Immature natural killer cell (primary cell): ENCODE measurements around the gene TEX29. TPM values are rescaled to one million over a fixed set of nuclear protein-coding genes. Genes with fewer than 3 reads are reported as not detected.

Experiments used
- DNase-seq, 3 donors: peaks; one replicate each; pipeline ENCODE4 v3.0.0; 2022; ENCODE audit warnings: mixed read lengths in 1 of 3
- H3K27ac Mint-ChIP-seq, 6 donors: one replicate each; pipeline ENCODE4 v1.8.0; 2020; ENCODE audit warnings: mixed read lengths in 6 of 6, mild to moderate bottlenecking in 5 of 6, inconsistent platforms in 4 of 6, moderate library complexity in 3 of 6
- H3K27me3 Mint-ChIP-seq, 3 donors: one replicate each; pipeline ENCODE4 v1.8.0; 2020 to 2021; ENCODE audit warnings: low read depth in 3 of 3, mild to moderate bottlenecking in 3 of 3, mixed read lengths in 3 of 3, moderate library complexity in 3 of 3, inconsistent platforms in 1 of 3
- H3K36me3 Mint-ChIP-seq, 3 donors: one replicate each; pipeline ENCODE4 v1.8.0; 2020; ENCODE audit warnings: mixed read lengths in 3 of 3, inconsistent platforms in 2 of 3, mild to moderate bottlenecking in 2 of 3
- H3K4me1 Mint-ChIP-seq, 2 donors: one replicate each; pipeline ENCODE4 v1.8.0; 2020; ENCODE audit warnings: inconsistent platforms in 2 of 2, mild to moderate bottlenecking in 2 of 2, mixed read lengths in 2 of 2, moderate library complexity in 1 of 2
- H3K4me3 Mint-ChIP-seq, 5 donors: one replicate each; pipeline ENCODE4 v1.8.0; 2020; ENCODE audit warnings: mild to moderate bottlenecking in 5 of 5, mixed read lengths in 5 of 5, inconsistent platforms in 3 of 5, moderate library complexity in 3 of 5
- H3K9me3 Mint-ChIP-seq, 6 donors: one replicate each; pipeline ENCODE4 v1.8.0; 2020; ENCODE audit warnings: mild to moderate bottlenecking in 6 of 6, mixed read lengths in 6 of 6, inconsistent platforms in 4 of 6, moderate library complexity in 3 of 6
- polyA plus RNA-seq, 3 donors: library from polyadenylated mRNA; unstranded; fragments of 300-500 nt; fragmentation: Illumina TruSeq; gene quantifications; one replicate each; pipeline ENCODE4 v1.2.3, GENCODE V29; 2021

Gene TEX29
- polyA plus RNA-seq, 3 donors from 2014 or later: 1.4 TPM; not detected in 2

- Mint-ChIP-seq H3K9me3 (no peaks in the 10 kb centered on the region), H3K36me3 (no peaks in the 10 kb centered on the region), H3K27ac (no peak overlapping the region)
Observed at GRCh38 chr13:111363121-111363520, 42.7 kb downstream of the TEX29 start.

GRCh38 chr13:111363591-111363990 is 43.1 kb downstream of the TEX29 start:
- H3K27me3 Mint-ChIP-seq: peaks cover 0 to 5% (median 3%) of the 10 kb centered on the region in 3 donors
- H3K36me3 Mint-ChIP-seq: no peaks in the 10 kb centered on the region
- no peaks in the 10 kb centered on the region for H3K9me3 Mint-ChIP-seq
- H3K27ac Mint-ChIP-seq: no peak overlapping the region
- DNase-seq: no peak
- H3K4me1 Mint-ChIP-seq: no peaks in the 10 kb centered on the region
- no peak overlapping the region for H3K4me3 Mint-ChIP-seq

More at GRCh38 chr13:111363121-111363520, 42.7 kb downstream of the TEX29 start:
- peaks cover 0 to 5% (median 3%) of the 10 kb centered on the region in 3 donors for H3K27me3 Mint-ChIP-seq
- DNase-seq: no peak
- H3K4me1 Mint-ChIP-seq: no peaks in the 10 kb centered on the region
- H3K4me3 Mint-ChIP-seq: no peak overlapping the region

GRCh38 chr13:111365149-111366005 is 44.9 kb downstream of the TEX29 start:
- no peaks in the 10 kb centered on the region for H3K36me3 Mint-ChIP-seq
- peaks cover 0 to 5% (median 3%) of the 10 kb centered on the region in 3 donors for H3K27me3 Mint-ChIP-seq
- no peak for DNase-seq
- H3K9me3 Mint-ChIP-seq: no peaks in the 10 kb centered on the region
- no peak overlapping the region for H3K4me3 Mint-ChIP-seq
- no peak overlapping the region for H3K27ac Mint-ChIP-seq
- H3K4me1 Mint-ChIP-seq: no peaks in the 10 kb centered on the region

- H3K27me3 Mint-ChIP-seq: peaks cover 0 to 3% (median 1%) of the 10 kb centered on the region in 3 donors
- H3K4me1 Mint-ChIP-seq: no peaks in the 10 kb centered on the region
- no peak for DNase-seq
- no peaks in the 10 kb centered on the region for H3K9me3 Mint-ChIP-seq
- H3K27ac Mint-ChIP-seq: no peak overlapping the region
- no peak overlapping the region for H3K4me3 Mint-ChIP-seq
- H3K36me3 Mint-ChIP-seq: no peaks in the 10 kb centered on the region
Observed at GRCh38 chr13:111367340-111367739, 46.9 kb downstream of the TEX29 start.

DNA sequence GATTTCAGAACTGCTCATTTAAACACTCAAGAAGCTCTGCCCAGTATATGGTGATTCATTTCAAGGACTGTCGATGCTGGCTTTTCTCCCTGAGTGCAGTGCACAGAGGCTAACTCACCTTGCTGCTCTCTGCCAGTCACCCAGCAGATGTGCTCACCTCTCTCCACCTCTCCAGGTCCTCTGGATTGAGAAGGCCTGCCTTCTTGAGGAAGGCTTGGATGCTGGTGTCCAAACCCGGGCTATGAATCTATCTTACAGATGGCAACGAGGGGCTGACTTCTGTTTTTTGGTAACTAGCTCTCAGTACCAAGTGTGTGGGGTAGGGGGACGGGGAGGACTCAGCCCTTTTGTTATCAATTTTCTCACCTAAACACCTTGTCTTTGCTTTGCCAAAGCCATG is 47.6 kb downstream of the TEX29 start:
- DNase-seq: no peak
- Mint-ChIP-seq H3K4me3 (no peak overlapping the region), H3K36me3 (no peaks in the 10 kb centered on the region), H3K9me3 (no peaks in the 10 kb centered on the region), H3K27ac (no peak overlapping the region), H3K4me1 (no peaks in the 10 kb centered on the region), H3K27me3 (peaks cover 0 to 8% (median 0%) of the 10 kb centered on the region in 3 donors)

DNA sequence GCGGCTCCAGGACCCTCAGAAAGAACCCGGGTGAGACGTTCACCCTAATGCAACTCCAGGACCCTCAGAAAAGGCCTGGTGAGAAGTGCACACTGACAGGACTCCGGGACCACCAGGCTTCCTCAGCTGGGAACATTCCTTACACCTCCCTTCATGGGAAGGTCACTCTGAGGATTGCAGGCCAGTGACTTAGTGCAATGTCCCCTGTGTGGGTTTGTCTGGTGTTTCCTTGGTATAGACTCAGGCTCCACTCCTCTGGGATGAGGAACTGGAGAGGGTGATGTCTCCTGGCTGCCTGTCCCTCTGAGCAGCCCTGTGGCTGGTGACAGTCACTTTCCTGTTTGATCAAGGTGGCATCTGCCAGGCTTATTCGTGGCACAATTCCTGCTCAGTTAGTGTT is 49.7 kb downstream of the TEX29 start:
- no peak for DNase-seq
- no peaks in the 10 kb centered on the region for H3K36me3 Mint-ChIP-seq
- no peaks in the 10 kb centered on the region for H3K4me1 Mint-ChIP-seq
- H3K9me3 Mint-ChIP-seq: no peaks in the 10 kb centered on the region
- H3K27ac Mint-ChIP-seq: no peak overlapping the region
- no peak overlapping the region for H3K4me3 Mint-ChIP-seq
- peaks cover 0 to 12% (median 3%) of the 10 kb centered on the region in 3 donors for H3K27me3 Mint-ChIP-seq

- Mint-ChIP-seq H3K9me3 (no peaks in the 10 kb centered on the region), H3K27me3 (peaks cover 0 to 12% (median 3%) of the 10 kb centered on the region in 3 donors), H3K36me3 (no peaks in the 10 kb centered on the region), H3K27ac (no peak overlapping the region), H3K4me3 (no peak overlapping the region), H3K4me1 (no peaks in the 10 kb centered on the region)
- DNase-seq: no peak
Observed at GRCh38 chr13:111370570-111371535, 50.4 kb downstream of the TEX29 start.

- no peaks in the 10 kb centered on the region for H3K36me3 Mint-ChIP-seq
- DNase-seq: no peak
- H3K27me3 Mint-ChIP-seq: peaks cover 0 to 12% (median 3%) of the 10 kb centered on the region in 3 donors
- no peaks in the 10 kb centered on the region for H3K9me3 Mint-ChIP-seq
- H3K4me3 Mint-ChIP-seq: no peak overlapping the region
- H3K4me1 Mint-ChIP-seq: no peaks in the 10 kb centered on the region
- no peak overlapping the region for H3K27ac Mint-ChIP-seq
Observed at GRCh38 chr13:111371720-111372119, 51.3 kb downstream of the TEX29 start.

- no peaks in the 10 kb centered on the region for H3K9me3 Mint-ChIP-seq
Observed at GRCh38 chr13:111372651-111373425, 52.4 kb downstream of the TEX29 start.

DNA sequence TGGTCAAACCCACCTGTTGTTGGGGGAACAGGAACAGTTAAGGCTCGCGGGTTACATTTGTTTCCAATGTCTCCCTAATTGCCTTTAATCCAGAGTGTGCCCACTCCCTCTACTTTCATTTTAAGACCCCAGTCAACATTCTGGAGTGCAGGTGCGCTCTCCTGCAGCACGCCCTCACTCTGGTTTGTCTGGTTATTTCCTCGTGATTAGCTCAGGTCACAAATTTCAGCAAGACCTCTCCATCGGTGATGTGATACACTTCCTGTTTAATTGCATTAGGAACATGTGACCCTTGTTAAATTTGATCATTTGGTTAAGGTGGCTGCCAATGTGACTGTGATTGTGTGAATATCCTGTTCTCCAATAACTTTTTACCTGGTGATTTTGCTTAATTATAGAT is 53.0 kb downstream of the TEX29 start:
- Mint-ChIP-seq H3K27ac (no peak overlapping the region), H3K4me1 (no peaks in the 10 kb centered on the region), H3K27me3 (peaks cover 2 to 12% (median 3%) of the 10 kb centered on the region in 3 donors), H3K36me3 (no peaks in the 10 kb centered on the region), H3K9me3 (no peaks in the 10 kb centered on the region), H3K4me3 (no peak overlapping the region)
- DNase-seq: no peak

More at GRCh38 chr13:111372651-111373425, 52.4 kb downstream of the TEX29 start:
- no peak overlapping the region for H3K27ac Mint-ChIP-seq
- DNase-seq: no peak
- no peaks in the 10 kb centered on the region for H3K4me1 Mint-ChIP-seq
- H3K27me3 Mint-ChIP-seq: peaks cover under 1 to 12% (median 3%) of the 10 kb centered on the region in 3 donors
- H3K36me3 Mint-ChIP-seq: no peaks in the 10 kb centered on the region
- H3K4me3 Mint-ChIP-seq: no peak overlapping the region

DNA sequence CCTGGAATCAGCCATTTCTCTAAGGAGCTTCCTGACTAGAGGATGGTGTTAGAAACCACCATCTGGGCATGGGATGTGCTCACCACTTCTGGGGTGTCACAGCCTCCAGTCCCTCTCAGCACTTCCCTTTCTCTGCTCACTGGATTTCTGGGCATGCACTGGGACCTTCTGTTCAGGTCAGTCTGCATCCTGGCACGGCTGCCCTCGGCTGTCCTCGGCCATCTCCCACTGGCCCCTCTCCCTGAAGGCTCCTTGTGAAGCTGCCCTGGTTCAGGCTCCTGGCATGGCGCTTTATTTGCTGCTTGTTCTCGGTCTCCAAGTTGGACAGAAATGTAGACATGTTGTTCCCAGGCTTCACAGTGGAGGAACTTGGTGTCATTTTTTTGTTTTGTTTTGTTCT is 60.0 kb downstream of the TEX29 start:
- H3K9me3 Mint-ChIP-seq: no peaks in the 10 kb centered on the region
- no peak overlapping the region for H3K4me3 Mint-ChIP-seq
- peaks cover 6% of the 10 kb centered on the region in 2 donors for H3K4me1 Mint-ChIP-seq
- no peak overlapping the region for H3K27ac Mint-ChIP-seq
- peaks cover 4 to 10% (median 8%) of the 10 kb centered on the region in 3 donors for H3K27me3 Mint-ChIP-seq
- DNase-seq: no peak
- H3K36me3 Mint-ChIP-seq: no peaks in the 10 kb centered on the region

GRCh38 chr13:111382411-111382810 is 62.0 kb downstream of the TEX29 start:
- Mint-ChIP-seq H3K9me3 (no peaks in the 10 kb centered on the region), H3K27me3 (peaks cover 4 to 10% (median 8%) of the 10 kb centered on the region in 3 donors), H3K27ac (no peak overlapping the region), H3K4me3 (no peak overlapping the region), H3K4me1 (peaks cover 6% of the 10 kb centered on the region in 2 donors), H3K36me3 (no peaks in the 10 kb centered on the region)
- no peak for DNase-seq

DNA sequence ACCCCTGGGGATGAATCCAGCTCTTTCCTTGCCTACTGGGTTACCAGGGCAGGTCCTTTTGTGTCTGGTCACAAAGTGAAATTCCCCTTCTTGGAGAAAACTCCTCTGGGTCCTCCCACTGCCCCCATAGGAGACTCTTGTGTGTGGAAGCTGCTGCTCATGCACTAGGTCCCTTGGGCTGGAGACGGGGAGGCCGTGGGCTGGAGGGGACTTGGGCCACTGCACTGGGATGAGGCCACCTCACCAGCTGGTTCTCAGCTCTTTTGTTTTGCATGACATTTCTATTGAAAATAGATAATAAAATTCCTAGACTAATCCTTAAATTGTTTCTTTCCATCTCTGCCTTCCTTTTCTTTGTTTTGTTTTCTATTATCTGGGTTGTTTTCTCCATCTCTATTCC is 62.4 kb downstream of the TEX29 start:
- no peaks in the 10 kb centered on the region for H3K36me3 Mint-ChIP-seq
- no peak overlapping the region for H3K27ac Mint-ChIP-seq
- H3K4me1 Mint-ChIP-seq: peaks cover 6% of the 10 kb centered on the region in 2 donors
- no peaks in the 10 kb centered on the region for H3K9me3 Mint-ChIP-seq
- no peak for DNase-seq
- no peak overlapping the region for H3K4me3 Mint-ChIP-seq
- H3K27me3 Mint-ChIP-seq: peaks cover 4 to 9% (median 8%) of the 10 kb centered on the region in 3 donors
